ENCODE measurements around the gene HOMER2. TPM values are rescaled to one million over a fixed set of nuclear protein-coding genes. Genes with fewer than 3 reads are reported as not detected.
A peak's percentile ranks its signal among the peaks of the same experiment; 100 is the strongest.

HOMER2 gene
- total and polyA plus RNA-seq, 9 of the 15 experiments (the other 6 are each of a cell fraction or from before 2014, with no cell fraction given), result 0.13 to 0.47 (median 0.29) TPM; not detected in 1

DNA sequence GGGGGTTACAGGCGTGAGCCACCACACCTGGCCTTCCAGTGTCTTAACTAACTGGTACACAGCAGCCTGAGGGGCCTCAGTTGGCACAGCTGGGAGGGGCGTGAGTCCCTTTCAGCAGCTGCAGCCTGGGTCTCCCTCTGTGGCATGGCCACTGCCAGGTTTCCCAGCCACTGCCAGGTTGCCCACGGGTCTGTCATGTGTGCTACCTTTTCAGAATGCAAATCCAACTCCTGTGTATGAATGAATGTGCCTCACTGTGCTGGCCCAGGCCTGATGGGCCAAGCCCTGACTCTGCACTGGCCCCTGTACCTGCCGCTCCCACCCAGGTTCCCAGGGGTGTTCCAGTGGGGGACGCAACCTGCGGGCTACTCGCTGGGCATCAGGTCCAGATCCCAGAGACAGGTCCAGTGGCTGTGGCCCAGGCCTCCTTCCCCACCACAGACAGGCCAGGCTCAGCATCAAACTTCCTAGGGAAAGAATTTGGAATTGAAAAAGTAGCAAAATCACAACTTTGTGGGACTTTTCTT is 117.1 kb downstream of the HOMER2 start:
- CTCF ChIA-PET (ENCODE audit: low intra/inter-chr PET ratio), result no interaction called here
- ATAC-seq, result no peak
- intact Hi-C loops (cut with micrococcal nuclease), result no loop called here
- TF ChIP-seq CHD4 (IDR thresholded peaks at IDR 0.05; ENCODE audit: insufficient read depth, insufficient replicate concordance, low read depth, low read length, poor library complexity, severe bottlenecking), result no peak
- TF ChIP-seq, protein P1, sequence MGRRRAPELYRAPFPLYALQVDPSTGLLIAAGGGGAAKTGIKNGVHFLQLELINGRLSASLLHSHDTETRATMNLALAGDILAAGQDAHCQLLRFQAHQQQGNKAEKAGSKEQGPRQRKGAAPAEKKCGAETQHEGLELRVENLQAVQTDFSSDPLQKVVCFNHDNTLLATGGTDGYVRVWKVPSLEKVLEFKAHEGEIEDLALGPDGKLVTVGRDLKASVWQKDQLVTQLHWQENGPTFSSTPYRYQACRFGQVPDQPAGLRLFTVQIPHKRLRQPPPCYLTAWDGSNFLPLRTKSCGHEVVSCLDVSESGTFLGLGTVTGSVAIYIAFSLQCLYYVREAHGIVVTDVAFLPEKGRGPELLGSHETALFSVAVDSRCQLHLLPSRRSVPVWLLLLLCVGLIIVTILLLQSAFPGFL (CRISPR knock-in tag; IDR thresholded peaks at IDR 0.05), result no peak
- no peak for TF ChIP-seq CEBPG (CRISPR knock-in tag; IDR thresholded peaks at IDR 0.05)
- TF ChIP-seq CEBPG (tag; conservative IDR thresholded peaks at IDR 0.05 in 1 of 2, IDR thresholded peaks at IDR 0.05 in 1 of 2), result no peak
- no peak for TF ChIP-seq CBX8 (IDR thresholded peaks at IDR 0.05; ENCODE audit: borderline replicate concordance, extremely low read depth, low read depth, low read length, poor library complexity, severe bottlenecking)
- no peak for TF ChIP-seq FOSL1 (tag; conservative IDR thresholded peaks at IDR 0.05)
- no peak for TF ChIP-seq ZNF140 (CRISPR knock-in tag; IDR thresholded peaks at IDR 0.05)
- TF ChIP-seq ZNF263 (CRISPR knock-in tag; IDR thresholded peaks at IDR 0.05; ENCODE audit: borderline replicate concordance), result no peak
- no peak for TF ChIP-seq TAF9B (IDR thresholded peaks at IDR 0.05; ENCODE audit: partially characterized antibody)
- TF ChIP-seq, protein P2, sequence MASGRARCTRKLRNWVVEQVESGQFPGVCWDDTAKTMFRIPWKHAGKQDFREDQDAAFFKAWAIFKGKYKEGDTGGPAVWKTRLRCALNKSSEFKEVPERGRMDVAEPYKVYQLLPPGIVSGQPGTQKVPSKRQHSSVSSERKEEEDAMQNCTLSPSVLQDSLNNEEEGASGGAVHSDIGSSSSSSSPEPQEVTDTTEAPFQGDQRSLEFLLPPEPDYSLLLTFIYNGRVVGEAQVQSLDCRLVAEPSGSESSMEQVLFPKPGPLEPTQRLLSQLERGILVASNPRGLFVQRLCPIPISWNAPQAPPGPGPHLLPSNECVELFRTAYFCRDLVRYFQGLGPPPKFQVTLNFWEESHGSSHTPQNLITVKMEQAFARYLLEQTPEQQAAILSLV (tag; IDR thresholded peaks at IDR 0.05), result no peak
- TF ChIP-seq POU5F1 (IDR thresholded peaks at IDR 0.05; ENCODE audit: borderline replicate concordance, low read depth, low read length, partially characterized antibody), result no peak
- no peak for TF ChIP-seq ZNF57 (CRISPR knock-in tag; IDR thresholded peaks at IDR 0.05)
- TF ChIP-seq NBN (IDR thresholded peaks at IDR 0.05; ENCODE audit: low read depth), result no peak
- no peak for TF ChIP-seq ZNF282 (CRISPR knock-in tag; IDR thresholded peaks at IDR 0.05)
- no peak for TF ChIP-seq MIER1 (IDR thresholded peaks at IDR 0.05; ENCODE audit: low read depth)
- TF ChIP-seq TAF15 (IDR thresholded peaks at IDR 0.05; ENCODE audit: low read depth, low read length), result no peak
- no peak for TF ChIP-seq ARHGAP35 (IDR thresholded peaks at IDR 0.05; ENCODE audit: partially characterized antibody)
- TF ChIP-seq, protein P3, sequence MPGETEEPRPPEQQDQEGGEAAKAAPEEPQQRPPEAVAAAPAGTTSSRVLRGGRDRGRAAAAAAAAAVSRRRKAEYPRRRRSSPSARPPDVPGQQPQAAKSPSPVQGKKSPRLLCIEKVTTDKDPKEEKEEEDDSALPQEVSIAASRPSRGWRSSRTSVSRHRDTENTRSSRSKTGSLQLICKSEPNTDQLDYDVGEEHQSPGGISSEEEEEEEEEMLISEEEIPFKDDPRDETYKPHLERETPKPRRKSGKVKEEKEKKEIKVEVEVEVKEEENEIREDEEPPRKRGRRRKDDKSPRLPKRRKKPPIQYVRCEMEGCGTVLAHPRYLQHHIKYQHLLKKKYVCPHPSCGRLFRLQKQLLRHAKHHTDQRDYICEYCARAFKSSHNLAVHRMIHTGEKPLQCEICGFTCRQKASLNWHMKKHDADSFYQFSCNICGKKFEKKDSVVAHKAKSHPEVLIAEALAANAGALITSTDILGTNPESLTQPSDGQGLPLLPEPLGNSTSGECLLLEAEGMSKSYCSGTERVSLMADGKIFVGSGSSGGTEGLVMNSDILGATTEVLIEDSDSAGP (CRISPR knock-in tag; IDR thresholded peaks at IDR 0.05), result no peak
- TF ChIP-seq MYNN (IDR thresholded peaks at IDR 0.05), result no peak
- TF ChIP-seq MYNN (CRISPR knock-in tag; IDR thresholded peaks at IDR 0.05), result no peak

More for the DNA sequence above, 117.1 kb downstream of the HOMER2 start:
- Histone ChIP-seq H3K4me2 (ENCODE audit: insufficient read depth, low read length) (no peak overlapping the region), H3K9me3 (replicated peaks; ENCODE audit: control insufficient read depth, insufficient read depth, low read depth, low read length) (no peaks in the 10 kb centered on the region), H3K9ac (ENCODE audit: insufficient read depth in 1 of 2, low read depth in 2 of 2, low read length in 2 of 2) (peak overlapping the region in 1 of 2 experiments; percentile 47; a peak in 1 of 4 replicates), H4K20me1 (replicated peaks; ENCODE audit: control insufficient read depth, insufficient read depth, low read length) (no peaks in the 10 kb centered on the region), H3K27me3 (ENCODE audit: control insufficient read depth in 2 of 2, insufficient read depth in 2 of 2, low read length in 2 of 2) (no peaks in the 10 kb centered on the region), H3K27ac (ENCODE audit: extremely low read depth, low read depth, low read length) (no peak overlapping the region), H3K4me1 (replicated peaks in 1 of 2; ENCODE audit: control insufficient read depth in 2 of 2, insufficient read depth in 2 of 2, low read length in 2 of 2) (no peaks in the 10 kb centered on the region), H3K4me3 (no peak overlapping the region), H2AFZ (ENCODE audit: low read depth, low read length) (no peak overlapping the region), H3K9me1 (ENCODE audit: control insufficient read depth, insufficient read depth, low read length) (no peaks in the 10 kb centered on the region), H3K79me2 (ENCODE audit: control insufficient read depth, insufficient read depth, low read length) (no peaks in the 10 kb centered on the region), H3K36me3 (ENCODE audit: control insufficient read depth, insufficient read depth, low read length) (peaks cover 51% of the 10 kb centered on the region)
- in situ Hi-C loops (cut with MboI), result no loop called here
- WGBS (ENCODE audit: insufficient coverage, low coverage, missing lambda C conversion rate), result 87% methylated on average over 7 of the region's 7 CpGs
- FAIRE-seq, result no peak
- POLR2A ChIA-PET, result no interaction called here
- DNase-seq (ENCODE audit: extremely low read depth in 1 of 4, low spot score in 3 of 4), result no peak
- no TSS peak for BruUV-seq (replicated peaks)

All from K562 (cell line).